Dendritic cell treated with granulocyte-macrophage colony-stimulating factor and Interleukin-4, amounts not matched to agents 40 ng/mL and 50 ng/mL, for 4 days (primary cell): ENCODE data around the gene LMX1B.
A peak's percentile ranks its signal among the peaks of the same experiment; 100 is the strongest.
"Not testable (repeated sequence)": the region's sequence is repeated elsewhere in the genome, so short reads cannot be mapped to it uniquely, and the experiment has no call there.

ENCODE experiments used
- H3K27ac Mint-ChIP-seq: one replicate; pipeline ENCODE4 v1.8.0; 2022; ENCODE audit warnings: mild to moderate bottlenecking, mixed read lengths
- H3K27me3 Mint-ChIP-seq: one replicate; pipeline ENCODE4 v1.8.0; 2022; ENCODE audit warnings: mild to moderate bottlenecking, mixed read lengths
- H3K36me3 Mint-ChIP-seq: one replicate; pipeline ENCODE4 v1.8.0; 2022; ENCODE audit warnings: low read depth, mixed read lengths
- H3K4me1 Mint-ChIP-seq: one replicate; pipeline ENCODE4 v1.8.0; 2022; ENCODE audit warnings: low read depth, mixed read lengths
- H3K4me3 Mint-ChIP-seq: one replicate; pipeline ENCODE4 v1.8.0; 2022; ENCODE audit warnings: mild to moderate bottlenecking, moderate library complexity, mixed read lengths
- H3K9me3 Mint-ChIP-seq: one replicate; pipeline ENCODE4 v1.8.0; 2022; ENCODE audit warnings: mixed read lengths
- intact Hi-C: fragments of 100-400 bp; cut with micrococcal nuclease; formaldehyde crosslinking; loops from one replicate; pipeline ENCODE4 v1.15.0; 2022

The LMX1B gene

DNA sequence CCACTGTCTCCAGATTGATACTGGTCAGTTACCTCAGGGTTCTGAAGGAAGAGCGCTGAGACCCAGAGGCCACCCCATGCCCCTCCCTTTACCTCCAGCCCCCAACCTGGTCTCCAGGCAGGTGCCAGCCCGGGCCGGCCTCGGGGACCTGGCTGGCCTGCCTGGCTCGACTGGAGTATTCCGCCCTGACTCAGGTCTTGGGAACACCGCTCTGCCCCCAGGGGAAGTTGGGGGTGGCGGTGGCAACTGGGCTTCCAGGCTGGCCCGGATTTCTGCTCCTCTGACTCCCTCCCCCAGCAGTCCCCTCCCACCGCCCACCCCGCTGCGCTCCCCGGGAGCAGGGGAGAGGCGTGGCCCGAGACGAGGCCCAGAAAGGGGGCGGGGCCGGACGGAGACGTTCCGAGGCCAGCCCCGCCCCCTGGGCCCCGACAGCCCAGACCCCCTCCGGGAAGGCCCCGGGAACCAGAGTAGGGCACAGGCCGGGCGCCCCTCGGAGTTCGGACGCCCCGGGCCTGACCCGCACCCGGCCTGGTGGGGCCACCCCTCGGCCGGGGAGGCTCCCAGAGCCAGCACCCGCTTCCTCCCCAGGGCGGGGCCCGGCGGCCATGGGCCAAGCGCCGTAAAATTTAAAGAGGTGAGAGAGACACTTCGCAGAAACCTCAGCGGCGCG, 108.7 kb downstream of the LMX1B start:
- H3K4me3 Mint-ChIP-seq: peak overlapping the region; percentile 84
- peak overlapping the region; percentile 91 for H3K27ac Mint-ChIP-seq
- H3K36me3 Mint-ChIP-seq: peaks cover 4% of the 10 kb centered on the region
- intact Hi-C loops: loop anchor here (2.0 kb wide), 1 partner anchor 18 kb away; no protein-coding TSS in a partner anchor
- H3K27me3 Mint-ChIP-seq: peaks cover 9% of the 10 kb centered on the region
- no peaks in the 10 kb centered on the region for H3K9me3 Mint-ChIP-seq
- peaks cover 59% of the 10 kb centered on the region for H3K4me1 Mint-ChIP-seq

DNA sequence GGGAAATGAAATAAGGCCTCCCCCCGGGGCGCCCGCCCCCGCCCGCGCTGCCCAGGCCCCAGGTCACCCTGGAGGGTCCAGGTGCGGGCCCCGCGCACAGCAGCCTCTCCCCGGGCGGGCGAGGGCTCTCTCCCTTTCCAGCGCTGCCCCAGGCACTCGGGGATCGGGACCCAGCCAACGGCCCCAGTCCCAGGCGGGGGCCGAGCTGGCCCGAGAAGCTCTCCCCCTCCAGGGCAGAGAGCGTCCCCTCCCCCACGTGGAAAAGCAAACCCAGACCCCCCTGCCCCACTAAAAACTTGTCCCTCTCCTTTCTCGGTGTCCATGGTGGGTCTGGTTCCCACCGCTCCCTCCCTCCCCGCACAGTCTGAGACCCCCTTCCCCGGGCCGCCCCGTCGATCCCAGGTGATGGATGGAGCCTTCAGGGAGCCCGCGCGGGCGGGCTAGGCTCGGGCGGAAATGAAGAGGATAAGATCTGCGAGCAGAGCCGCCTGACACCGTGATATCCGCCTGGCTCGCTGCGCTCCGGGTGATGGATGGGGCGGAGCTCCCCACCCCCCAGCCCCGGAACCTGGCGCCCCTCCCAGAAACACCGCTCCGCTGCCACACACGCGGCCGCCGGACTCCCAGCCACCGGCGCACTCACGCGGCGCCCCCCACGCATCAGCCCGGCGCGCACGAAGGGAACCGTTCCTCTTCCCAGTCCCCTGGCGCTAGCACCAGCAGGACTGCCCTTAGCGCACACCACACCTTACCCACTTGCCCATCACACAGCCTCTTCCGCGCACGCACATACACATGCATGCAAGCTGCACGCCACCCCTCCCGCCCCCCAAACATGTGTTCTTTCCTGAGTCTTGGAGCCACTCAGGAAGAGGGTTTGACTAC, 109.4 kb downstream of the LMX1B start:
- H3K27me3 Mint-ChIP-seq: peaks cover 9% of the 10 kb centered on the region
- H3K9me3 Mint-ChIP-seq: no peaks in the 10 kb centered on the region
- intact Hi-C loops: loop anchor here (2.0 kb wide), 1 partner anchor 18 kb away; no protein-coding TSS in a partner anchor
- peaks cover 54% of the 10 kb centered on the region for H3K4me1 Mint-ChIP-seq
- peak overlapping the region; percentile 84 for H3K4me3 Mint-ChIP-seq
- H3K27ac Mint-ChIP-seq: peak overlapping the region; percentile 91
- H3K36me3 Mint-ChIP-seq: peaks cover 4% of the 10 kb centered on the region

GRCh38 chr9:126723807-126724172, 110.1 kb downstream of the LMX1B start:
- no peaks in the 10 kb centered on the region for H3K9me3 Mint-ChIP-seq
- H3K4me3 Mint-ChIP-seq: peak overlapping the region; percentile 84
- H3K27ac Mint-ChIP-seq: peak overlapping the region; percentile 91
- H3K4me1 Mint-ChIP-seq: peaks cover 48% of the 10 kb centered on the region
- intact Hi-C loops: loop anchor here (2.0 kb wide), 1 partner anchor 19 kb away; no protein-coding TSS in a partner anchor
- H3K36me3 Mint-ChIP-seq: peaks cover 4% of the 10 kb centered on the region
- H3K27me3 Mint-ChIP-seq: peaks cover 9% of the 10 kb centered on the region

DNA sequence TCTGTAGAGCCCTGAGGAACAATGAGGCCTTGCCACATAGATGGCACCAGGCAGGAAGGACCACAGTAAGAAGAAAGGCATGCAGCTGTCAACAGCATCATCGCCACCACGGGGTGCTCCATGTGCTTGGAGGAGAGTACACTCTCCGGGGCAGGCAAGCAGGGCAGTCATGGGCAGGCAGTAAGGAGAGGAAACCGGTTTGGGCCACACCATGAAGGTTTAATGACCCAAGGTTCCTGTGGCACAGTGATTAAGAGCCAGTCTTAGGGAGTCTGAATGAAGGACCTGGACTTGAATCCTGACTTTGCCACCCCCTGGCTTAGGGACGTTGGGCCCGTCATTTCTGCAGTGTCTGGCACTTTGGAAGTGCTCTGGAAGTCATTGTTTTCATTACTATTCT, 110.5 kb downstream of the LMX1B start:
- intact Hi-C loops: no loop called here
- H3K27me3 Mint-ChIP-seq: peaks cover 9% of the 10 kb centered on the region
- no peak overlapping the region for H3K27ac Mint-ChIP-seq
- peak overlapping the region; percentile 84 for H3K4me3 Mint-ChIP-seq
- no peaks in the 10 kb centered on the region for H3K9me3 Mint-ChIP-seq
- H3K4me1 Mint-ChIP-seq: peaks cover 44% of the 10 kb centered on the region
- peaks cover 4% of the 10 kb centered on the region for H3K36me3 Mint-ChIP-seq

GRCh38 chr9:126725485-126725884, 111.8 kb downstream of the LMX1B start:
- intact Hi-C loops, H3K9me3 Mint-ChIP-seq, H3K4me3 Mint-ChIP-seq, H3K36me3 Mint-ChIP-seq, H3K27me3 Mint-ChIP-seq, H3K27ac Mint-ChIP-seq: not testable (repeated sequence)
- peaks cover 31% of the 10 kb centered on the region for H3K4me1 Mint-ChIP-seq

DNA sequence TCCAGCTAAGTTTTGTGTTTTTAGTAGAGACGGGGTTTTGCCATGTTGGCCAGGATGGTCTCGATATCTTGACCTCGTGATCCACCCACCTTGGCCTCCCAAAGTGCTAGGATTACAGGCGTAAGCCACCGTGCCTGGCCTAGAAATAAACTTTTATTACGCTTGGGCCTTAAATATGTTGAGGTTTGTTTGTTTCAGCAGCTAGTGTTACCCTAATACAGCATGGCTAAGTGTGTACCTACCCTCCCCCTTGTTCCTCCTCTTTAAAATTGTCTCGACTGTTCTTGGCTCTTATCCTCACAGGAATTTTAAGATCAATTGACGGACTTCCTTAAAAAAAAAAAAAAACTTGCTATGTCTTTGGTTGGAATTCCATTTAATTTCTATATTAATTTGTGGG, 114.5 kb downstream of the LMX1B start:
- H3K4me1 Mint-ChIP-seq: peaks cover 21% of the 10 kb centered on the region
- H3K4me3 Mint-ChIP-seq, intact Hi-C loops, H3K36me3 Mint-ChIP-seq, H3K27me3 Mint-ChIP-seq, H3K27ac Mint-ChIP-seq, H3K9me3 Mint-ChIP-seq: not testable (repeated sequence)

DNA sequence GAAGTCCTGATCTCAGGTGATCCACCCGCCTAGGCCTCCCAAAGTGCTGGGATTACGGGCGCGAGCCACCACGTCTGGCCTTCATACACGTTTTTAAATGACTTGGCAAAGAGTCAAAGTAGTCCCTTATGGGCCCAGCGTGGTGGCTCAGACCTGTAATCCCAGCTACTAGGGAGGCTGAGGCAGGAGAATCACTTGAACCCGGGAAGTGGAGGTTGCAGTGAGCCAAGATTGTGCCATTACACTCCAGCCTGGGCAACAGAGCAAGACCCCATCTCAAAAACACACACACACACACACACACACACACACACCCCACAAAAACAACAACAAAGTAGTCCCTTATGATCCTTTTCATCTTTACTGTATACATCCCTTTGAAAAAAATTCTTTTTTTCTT, 116.9 kb downstream of the LMX1B start:
- H3K27ac Mint-ChIP-seq: not testable (repeated sequence)
- H3K9me3 Mint-ChIP-seq: peaks cover 20% of the 10 kb centered on the region

DNA sequence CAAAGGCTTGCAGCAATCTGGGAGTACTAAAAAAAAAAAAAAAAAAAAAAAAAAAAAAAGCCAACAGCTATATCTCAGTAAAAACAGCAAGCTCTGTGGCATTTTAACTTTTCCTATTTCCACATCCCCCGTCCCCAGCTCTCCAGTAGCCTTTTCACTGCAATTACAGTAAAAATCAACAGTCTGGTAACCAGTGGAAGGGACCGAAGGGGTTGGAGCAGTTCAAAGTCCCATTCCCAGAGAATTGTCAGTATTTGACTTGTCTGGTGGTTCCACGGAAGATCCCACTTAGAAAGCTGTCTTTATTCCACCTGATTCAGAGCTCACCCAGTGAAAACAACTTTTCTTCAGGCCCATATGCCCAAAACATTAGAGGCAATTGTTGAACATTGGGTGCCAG, 119.3 kb downstream of the LMX1B start:
- no peaks in the 10 kb centered on the region for H3K36me3 Mint-ChIP-seq
- no peak overlapping the region for H3K27ac Mint-ChIP-seq
- H3K9me3 Mint-ChIP-seq: peaks cover 29% of the 10 kb centered on the region
- intact Hi-C loops: no loop called here
- no peak overlapping the region for H3K4me3 Mint-ChIP-seq
- peaks cover 11% of the 10 kb centered on the region for H3K4me1 Mint-ChIP-seq
- no peaks in the 10 kb centered on the region for H3K27me3 Mint-ChIP-seq

More for the DNA sequence above, 116.9 kb downstream of the LMX1B start:
- H3K4me3 Mint-ChIP-seq, intact Hi-C loops, H3K36me3 Mint-ChIP-seq, H3K27me3 Mint-ChIP-seq: not testable (repeated sequence)
- H3K4me1 Mint-ChIP-seq: peaks cover 11% of the 10 kb centered on the region

- no peak overlapping the region for H3K27ac Mint-ChIP-seq
- H3K4me1 Mint-ChIP-seq: peaks cover 11% of the 10 kb centered on the region
- no peaks in the 10 kb centered on the region for H3K36me3 Mint-ChIP-seq
- peaks cover 2% of the 10 kb centered on the region for H3K27me3 Mint-ChIP-seq
- intact Hi-C loops: no loop called here
- peaks cover 29% of the 10 kb centered on the region for H3K9me3 Mint-ChIP-seq
- H3K4me3 Mint-ChIP-seq: no peak overlapping the region
These were observed 121.1 kb downstream of the LMX1B start for GRCh38 chr9:126734877-126735276.

DNA sequence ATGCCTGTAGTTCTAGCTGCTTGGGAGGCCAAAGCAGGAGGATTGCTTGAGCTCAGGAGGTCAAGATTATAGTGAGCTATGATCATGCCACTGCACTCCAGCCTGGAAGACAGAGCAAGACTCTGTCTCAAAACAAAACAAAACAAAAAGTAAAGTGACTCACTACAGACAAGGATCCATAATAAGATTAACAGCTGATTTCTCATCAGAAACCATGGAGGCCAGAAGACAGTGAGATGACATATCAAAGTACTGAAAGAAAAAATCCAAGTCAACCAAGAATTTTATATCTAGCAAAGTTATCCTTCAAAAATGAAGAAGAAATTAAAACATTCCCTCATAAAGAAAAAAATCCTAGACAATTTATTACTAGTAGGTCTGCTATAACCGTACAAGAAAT, 121.8 kb downstream of the LMX1B start:
- H3K9me3 Mint-ChIP-seq: peaks cover 29% of the 10 kb centered on the region
- H3K36me3 Mint-ChIP-seq: no peaks in the 10 kb centered on the region
- H3K27me3 Mint-ChIP-seq: peaks cover 3% of the 10 kb centered on the region
- H3K4me3 Mint-ChIP-seq: no peak overlapping the region
- H3K4me1 Mint-ChIP-seq: peaks cover 11% of the 10 kb centered on the region
- intact Hi-C loops: no loop called here
- H3K27ac Mint-ChIP-seq: no peak overlapping the region

- Mint-ChIP-seq H3K4me3 (no peak overlapping the region), H3K27me3 (peaks cover 3% of the 10 kb centered on the region), H3K4me1 (peaks cover 6% of the 10 kb centered on the region), H3K27ac (no peak overlapping the region), H3K9me3 (peaks cover 29% of the 10 kb centered on the region), H3K36me3 (no peaks in the 10 kb centered on the region)
- intact Hi-C loops: no loop called here
These were observed 124.8 kb downstream of the LMX1B start for GRCh38 chr9:126738553-126738952.

- no peak overlapping the region for H3K27ac Mint-ChIP-seq
- intact Hi-C loops: no loop called here
- no peaks in the 10 kb centered on the region for H3K36me3 Mint-ChIP-seq
These were observed 129.3 kb downstream of the LMX1B start for GRCh38 chr9:126743041-126743440.

GRCh38 chr9:126745574-126746411, 132.1 kb downstream of the LMX1B start:
- Mint-ChIP-seq H3K36me3 (no peaks in the 10 kb centered on the region), H3K9me3 (no peaks in the 10 kb centered on the region), H3K4me1 (peaks cover 40% of the 10 kb centered on the region), H3K27me3 (peaks cover 2% of the 10 kb centered on the region), H3K27ac (peak overlapping the region; percentile 3), H3K4me3 (no peak overlapping the region)
- intact Hi-C loops: no loop called here

More at GRCh38 chr9:126743041-126743440, 129.3 kb downstream of the LMX1B start:
- no peaks in the 10 kb centered on the region for H3K9me3 Mint-ChIP-seq
- peaks cover 36% of the 10 kb centered on the region for H3K4me1 Mint-ChIP-seq
- H3K27me3 Mint-ChIP-seq: peaks cover 4% of the 10 kb centered on the region
- no peak overlapping the region for H3K4me3 Mint-ChIP-seq
